Panc1 (cell line): ENCODE results near the gene RASSF7.

Experiments
- POLR2AphosphoS5 ChIP-seq: IDR thresholded peaks from 2 replicates; pipeline ENCODE4 v1.6.1; 2012; ENCODE audit warnings: mild to moderate bottlenecking, low read depth, low read length, moderate library complexity
- SIN3A ChIP-seq: IDR thresholded peaks from 2 replicates; pipeline ENCODE4 v1.6.1; 2012; ENCODE audit warnings: low read depth, mild to moderate bottlenecking, low read length, moderate library complexity, borderline replicate concordance; ENCODE audit not compliant: insufficient read depth
- TF ChIP-seq, protein P1 (sequence below): fragments of 450-650 bp; IDR thresholded peaks from 2 replicates; pipeline ENCODE4 v1.5.1; 2017; ENCODE audit warnings: mild to moderate bottlenecking

DNA sequence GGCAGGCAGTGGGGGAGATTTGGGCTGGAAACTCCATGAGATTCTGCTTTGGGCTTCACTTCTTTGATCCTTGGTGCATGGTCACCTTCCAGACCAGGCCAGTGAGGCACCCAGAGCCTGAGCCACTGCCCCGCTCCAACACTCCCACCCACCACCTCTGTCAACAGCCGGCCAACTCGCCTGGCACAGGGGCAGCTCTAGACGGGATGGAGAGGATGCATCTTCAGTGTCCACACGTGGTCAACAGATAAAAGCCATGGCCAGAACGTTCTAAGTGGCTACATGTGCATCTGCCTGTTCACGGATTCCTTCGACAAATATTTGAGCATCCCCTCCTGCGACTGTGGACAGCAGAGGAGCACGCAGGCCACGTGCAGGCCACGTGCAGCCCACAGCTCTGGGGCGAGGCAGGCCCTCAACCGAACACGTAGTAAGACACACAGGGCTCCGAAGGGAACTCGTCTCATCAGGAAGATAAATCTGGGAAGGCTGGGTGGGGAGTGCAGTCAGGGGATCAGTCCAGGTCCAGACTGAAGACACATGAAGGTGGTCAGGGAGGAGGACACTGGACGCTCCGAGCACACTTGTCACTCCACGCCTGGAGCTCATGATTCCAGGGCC is 22.2 kb upstream of the RASSF7 start:
- TF ChIP-seq, protein P1, sequence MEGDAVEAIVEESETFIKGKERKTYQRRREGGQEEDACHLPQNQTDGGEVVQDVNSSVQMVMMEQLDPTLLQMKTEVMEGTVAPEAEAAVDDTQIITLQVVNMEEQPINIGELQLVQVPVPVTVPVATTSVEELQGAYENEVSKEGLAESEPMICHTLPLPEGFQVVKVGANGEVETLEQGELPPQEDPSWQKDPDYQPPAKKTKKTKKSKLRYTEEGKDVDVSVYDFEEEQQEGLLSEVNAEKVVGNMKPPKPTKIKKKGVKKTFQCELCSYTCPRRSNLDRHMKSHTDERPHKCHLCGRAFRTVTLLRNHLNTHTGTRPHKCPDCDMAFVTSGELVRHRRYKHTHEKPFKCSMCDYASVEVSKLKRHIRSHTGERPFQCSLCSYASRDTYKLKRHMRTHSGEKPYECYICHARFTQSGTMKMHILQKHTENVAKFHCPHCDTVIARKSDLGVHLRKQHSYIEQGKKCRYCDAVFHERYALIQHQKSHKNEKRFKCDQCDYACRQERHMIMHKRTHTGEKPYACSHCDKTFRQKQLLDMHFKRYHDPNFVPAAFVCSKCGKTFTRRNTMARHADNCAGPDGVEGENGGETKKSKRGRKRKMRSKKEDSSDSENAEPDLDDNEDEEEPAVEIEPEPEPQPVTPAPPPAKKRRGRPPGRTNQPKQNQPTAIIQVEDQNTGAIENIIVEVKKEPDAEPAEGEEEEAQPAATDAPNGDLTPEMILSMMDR = no peak
- no peak for TF ChIP-seq POLR2AphosphoS5
- TF ChIP-seq SIN3A = no peak
